COR-L47 (cell line): Measurements from ENCODE around the gene ZNF577.
"Not testable (repeated sequence)": the region's sequence is repeated elsewhere in the genome, so short reads cannot be mapped to it uniquely, and the experiment has no call there.

Experiments
- DNase-seq: peaks from one replicate; lab custom pipeline; 2025; lab: John Stamatoyannopoulos, UW

The ZNF577 gene

DNA sequence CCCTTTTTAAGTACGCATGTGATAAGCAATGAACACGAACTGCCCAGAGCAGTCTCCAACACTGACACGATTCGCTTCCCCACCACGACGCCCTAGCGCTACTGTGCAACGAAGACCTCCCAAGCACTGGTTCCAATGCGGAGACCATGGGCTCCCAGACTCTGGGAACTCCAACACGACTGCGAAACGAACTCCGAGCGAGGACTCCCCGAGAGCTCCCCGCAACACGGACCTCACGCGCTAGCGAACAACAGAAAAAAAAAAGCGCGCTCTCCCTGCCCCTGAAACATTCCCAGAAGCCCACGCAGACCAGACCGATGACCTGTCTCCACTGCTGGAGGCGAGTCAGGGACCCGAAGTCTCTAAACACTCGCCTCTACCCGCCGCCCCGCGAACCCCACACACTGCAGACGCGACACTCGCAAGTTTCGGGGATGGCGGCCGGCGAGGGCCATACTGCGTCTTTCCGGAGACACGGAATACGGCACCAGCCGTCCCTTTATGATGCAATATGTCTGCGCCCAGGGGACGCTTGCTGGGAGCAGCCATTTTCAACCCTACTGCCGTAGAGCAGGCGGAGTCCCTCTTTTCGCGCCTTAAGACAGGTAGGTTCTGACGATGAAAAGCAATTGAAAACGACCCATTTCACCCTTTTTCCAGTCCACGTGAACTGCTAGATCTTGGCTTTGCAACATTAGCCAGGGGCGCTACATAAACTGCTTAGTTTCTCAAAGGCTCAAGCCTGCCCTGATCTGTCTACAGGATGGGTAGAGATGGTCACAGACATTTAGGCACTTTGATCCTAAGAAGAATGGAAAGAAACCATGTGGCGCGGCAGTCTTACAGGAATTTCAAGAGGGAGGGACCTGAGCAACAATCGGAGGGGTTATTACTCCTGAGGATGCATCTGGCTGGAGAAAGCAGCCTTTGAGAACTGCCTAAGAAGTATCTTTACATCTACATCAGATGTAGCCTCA lies at the start of gene ZNF577:
ZNF577 (minus strand) TSS at position 430 of the 977 bp plus-strand sequence. CDS start 7,569 bp downstream, outside the sequence.
- DNase-seq: no peak

DNA sequence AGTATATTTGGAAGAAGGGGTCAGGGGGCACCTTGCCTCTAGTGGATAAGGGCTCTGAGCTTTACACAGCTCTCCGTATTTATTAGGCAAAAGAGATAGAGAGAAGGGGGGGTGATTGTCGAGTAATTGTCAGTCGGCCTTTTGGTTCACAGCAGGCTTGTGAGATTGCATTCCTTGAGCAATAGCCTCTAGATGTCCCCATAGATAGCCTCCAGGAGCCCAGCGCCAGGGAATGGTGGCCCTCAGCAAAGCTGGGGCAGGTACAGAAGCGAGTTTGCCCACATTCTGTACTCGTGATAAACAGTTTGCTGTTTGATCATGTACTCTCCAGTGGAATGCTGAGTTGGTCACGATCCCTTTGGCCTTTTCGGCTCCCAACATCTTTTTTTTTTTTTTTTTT lies 44.2 kb upstream of the ZNF577 start:
- no peak for DNase-seq

DNA sequence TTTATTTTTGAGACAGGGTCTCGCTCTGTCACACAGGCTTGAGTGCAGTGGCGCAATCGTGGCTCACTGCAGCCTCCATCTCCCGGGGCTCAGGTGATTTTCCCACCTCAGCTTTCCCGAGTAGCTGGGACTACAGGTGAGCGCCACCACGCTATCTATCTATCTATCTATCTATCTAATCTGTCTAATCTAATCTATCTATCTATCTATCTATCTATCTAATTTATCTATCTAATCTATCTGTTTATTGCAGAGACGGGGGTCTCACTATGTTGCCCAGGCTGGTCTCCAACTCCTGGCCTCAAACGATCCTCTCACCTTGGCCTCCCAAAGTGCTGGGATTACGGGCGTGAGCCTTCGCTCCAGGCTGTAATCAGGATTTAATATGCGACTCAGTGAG lies 40.1 kb upstream of the ZNF577 start:
- DNase-seq: no peak

DNA sequence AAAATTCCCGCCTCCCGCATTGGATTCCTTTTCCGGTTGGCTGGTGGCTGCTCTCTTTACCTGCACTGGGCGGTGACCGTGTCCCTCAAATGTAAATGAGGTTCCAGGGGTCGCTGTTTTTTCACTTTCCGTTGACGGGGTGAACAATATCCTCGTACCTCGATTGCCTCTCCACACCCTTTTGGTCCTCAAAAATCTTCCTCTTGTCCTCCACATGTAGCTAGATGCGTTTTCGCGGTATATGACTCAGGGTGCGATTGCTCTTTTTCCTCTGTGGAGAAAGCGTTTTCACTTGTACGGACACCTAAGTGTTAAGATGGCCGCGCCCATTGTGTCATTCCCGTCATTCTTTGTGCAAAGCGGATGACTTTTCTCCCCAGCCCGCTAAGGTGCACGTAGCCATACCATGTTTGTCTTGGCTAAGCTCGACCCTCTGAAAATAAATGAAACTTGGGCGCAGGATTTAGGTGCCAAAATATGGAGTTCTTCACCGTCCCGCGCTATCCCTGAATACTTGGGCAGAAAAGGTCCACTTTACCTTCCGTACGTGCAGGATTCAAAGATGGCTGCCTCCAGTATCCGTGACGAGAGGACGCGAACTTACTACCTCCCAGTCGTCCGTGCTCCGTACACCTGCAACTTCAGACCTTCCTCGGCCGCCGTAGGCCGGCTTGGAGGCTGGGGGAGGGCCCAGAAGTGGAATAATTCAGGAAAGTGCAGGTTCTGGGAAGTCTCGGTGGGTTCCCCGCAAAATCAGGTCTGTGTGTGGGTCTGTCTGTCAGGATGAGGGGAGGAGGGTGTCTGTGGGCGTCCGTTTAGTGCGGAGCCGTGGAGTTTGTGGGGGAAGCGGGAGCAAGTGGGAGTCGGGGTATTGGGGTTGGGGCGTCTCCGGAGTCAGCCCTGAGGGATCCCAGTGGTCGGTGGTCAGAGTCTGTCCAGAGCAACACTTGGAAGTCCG lies 39.3 kb upstream of the ZNF577 start, which contains the start of gene ZNF613:
ZNF613 (plus strand) TSS at position 689 of the 958 bp plus-strand sequence. CDS start 8,749 bp downstream, outside the sequence.
- DNase-seq: peak; percentile 86

DNA sequence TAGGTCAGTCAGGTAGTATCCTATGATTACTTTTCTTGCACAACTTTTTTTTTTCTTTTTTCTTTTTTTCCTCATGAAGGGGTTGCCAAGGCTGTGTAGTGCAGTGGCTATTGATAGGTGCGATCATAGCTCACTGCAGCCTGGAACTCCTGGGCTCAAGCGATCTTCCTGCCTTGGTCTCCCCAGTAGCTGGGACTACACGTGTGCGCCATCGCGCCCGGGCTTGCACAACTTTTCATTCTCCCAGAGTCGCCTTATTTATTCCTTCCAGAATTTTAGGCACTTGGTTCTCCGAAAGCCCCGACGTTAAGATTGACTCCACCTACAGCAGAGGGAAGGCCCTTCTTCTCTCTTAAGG lies 38.7 kb upstream of the ZNF577 start:
- no peak for DNase-seq

DNA sequence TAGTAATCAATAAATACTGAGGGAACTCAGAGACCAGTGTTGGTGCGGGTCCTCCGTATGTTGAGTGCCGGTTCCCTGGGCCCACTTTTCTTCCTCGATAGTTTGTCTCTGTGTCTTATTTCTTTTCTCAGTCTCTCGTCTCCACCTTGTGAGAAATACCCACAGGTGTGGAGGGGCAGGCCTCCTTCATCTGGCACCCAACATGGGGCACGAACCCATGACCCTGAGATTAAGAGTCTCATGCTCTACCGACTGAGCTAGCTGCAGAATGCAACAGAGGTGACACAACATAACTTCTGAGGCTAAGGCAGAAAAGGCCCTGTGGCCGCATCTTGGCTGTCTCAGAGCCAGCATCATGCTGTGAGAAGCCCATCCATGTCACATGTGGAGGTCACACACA lies 34.2 kb upstream of the ZNF577 start:
- no peak for DNase-seq

DNA sequence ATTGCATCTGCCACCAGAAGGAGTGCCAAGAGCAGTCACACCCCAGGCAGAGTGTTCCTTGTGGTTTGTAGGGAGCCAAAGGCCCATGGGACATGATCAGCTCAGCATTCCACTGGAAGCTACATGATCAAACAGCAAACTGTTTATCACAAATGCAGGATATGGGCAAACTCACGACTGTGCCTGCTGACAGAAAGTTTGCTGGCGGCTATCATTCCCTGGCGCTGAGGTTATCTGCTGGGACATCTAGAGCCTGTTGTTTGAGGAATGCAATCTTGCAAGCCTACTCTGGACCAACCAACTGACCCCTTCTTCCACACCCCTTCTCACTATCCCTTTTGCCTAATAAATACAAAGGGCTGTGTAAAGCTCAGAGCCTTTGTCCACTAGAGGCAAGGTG lies 31.9 kb upstream of the ZNF577 start:
- no peak for DNase-seq

DNA sequence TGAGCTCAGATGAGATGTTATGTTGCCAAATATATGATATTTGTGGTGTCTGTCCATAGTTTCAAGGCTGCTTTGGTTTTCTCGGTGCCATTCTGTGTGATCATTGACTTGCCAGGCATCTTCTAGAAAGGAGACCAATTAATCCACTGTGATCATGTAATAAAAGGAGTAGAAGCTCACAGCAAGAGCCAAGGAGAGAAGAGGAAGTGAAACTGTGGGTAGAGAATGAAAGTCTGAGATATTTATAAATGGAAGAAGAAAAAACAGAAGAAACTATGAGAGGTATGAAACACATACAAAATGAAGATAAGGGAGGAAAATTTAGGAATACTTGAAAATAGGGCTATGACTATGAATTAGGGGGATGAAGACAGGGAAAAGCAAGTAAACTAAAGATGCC lies 28.4 kb upstream of the ZNF577 start:
- no peak for DNase-seq

DNA sequence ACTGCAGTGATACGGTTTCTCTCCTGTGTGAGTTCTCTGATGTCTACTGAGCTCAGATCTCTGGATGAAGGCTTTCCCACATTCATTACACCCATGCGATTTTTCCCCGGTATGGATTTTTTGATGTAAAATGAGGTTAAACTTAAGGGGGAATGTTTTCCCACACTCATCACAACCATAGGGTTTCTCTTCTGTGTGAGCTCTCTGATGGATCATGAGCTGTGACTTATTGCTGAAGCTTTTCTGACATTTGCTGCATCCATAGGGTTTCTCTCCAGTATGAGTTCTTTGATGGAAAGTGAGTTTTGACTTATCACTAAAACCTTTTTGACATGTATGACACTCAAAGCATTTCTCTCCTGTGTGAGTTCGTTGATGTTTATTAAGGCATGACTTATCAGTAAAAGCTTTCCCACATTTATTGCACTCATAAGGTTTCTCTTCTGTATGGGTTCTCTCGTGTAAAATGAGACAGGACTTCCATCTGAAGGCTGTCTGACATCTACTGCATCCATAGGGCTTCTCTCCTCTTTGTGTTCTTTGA lies 27.6 kb upstream of the ZNF577 start:
- no peak for DNase-seq

DNA sequence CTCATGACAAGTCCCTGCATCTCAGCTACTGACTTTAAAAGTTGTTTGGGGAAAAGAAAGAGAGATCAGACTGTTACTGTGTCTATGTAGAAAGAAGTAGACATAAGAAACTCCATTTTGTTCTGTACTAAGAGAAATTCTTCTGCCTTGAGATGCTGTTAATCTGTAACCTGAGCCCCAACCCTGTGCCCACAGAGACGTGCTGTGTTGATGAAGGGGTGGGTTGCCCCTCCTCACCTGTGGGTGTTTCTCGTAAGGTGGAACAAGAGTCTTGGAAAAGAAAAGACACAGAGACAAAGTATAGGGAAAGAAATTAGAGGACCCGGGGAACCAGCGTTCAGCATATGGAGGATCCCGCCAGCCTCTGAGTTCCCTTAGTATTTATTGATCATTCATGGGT lies 20.2 kb upstream of the ZNF577 start:
- DNase-seq: not testable (repeated sequence)

DNA sequence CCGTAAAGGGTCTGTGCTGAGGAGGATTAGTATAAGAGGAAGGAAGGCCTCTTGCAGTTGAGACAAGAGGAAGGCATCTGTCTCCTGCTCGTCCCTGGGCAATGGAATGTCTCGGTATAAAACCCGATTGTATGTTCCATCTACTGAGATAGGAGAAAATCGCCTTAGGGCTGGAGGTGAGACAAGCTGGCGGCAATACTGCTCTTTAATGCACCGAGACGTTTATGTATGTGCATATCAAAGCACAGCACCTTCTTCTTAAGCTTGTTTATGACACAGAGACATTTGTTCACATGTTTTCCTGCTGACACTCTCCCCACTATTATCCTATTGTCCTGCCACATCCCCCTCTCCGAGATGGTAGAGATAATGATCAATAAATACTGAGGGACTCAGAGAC lies 18.4 kb upstream of the ZNF577 start:
- not testable (repeated sequence) for DNase-seq

DNA sequence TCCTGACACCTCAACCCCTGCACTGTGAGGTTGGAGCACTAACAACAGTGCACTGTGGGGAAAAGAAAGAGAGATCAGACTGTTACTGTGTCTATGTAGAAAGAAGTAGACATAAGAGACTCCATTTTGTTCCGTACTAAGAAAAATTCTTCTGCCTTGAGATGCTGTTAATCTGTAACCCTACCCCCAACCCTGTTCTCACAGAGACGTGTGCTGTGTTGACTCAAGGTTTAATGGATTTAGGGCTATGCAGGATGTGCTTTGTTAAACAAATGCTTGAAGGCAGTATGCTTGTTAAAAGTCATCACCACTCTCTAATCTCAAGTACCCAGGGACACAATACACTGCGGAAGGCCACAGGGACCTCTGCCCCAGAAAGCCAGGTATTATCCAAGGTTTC lies 17.9 kb upstream of the ZNF577 start:
- not testable (repeated sequence) for DNase-seq

DNA sequence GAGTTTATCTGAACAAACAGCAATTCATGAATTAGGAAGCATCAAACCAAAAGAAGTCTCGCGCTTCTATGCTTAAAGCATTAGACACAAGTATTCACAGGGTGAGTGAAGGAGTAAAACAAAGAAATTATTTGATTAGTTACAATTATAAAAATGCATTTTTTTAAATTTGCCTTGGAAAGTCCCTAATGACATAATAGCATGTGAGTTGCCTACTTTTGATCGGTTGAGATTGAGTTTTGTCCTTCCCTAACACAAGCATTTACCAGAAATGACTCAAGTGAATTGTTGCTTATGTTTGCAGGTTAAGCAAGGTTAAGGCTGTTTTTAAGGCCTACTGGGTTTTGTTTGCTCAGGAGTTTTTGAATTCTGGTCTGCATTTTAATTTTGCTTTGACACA lies 17.5 kb upstream of the ZNF577 start:
- no peak for DNase-seq

DNA sequence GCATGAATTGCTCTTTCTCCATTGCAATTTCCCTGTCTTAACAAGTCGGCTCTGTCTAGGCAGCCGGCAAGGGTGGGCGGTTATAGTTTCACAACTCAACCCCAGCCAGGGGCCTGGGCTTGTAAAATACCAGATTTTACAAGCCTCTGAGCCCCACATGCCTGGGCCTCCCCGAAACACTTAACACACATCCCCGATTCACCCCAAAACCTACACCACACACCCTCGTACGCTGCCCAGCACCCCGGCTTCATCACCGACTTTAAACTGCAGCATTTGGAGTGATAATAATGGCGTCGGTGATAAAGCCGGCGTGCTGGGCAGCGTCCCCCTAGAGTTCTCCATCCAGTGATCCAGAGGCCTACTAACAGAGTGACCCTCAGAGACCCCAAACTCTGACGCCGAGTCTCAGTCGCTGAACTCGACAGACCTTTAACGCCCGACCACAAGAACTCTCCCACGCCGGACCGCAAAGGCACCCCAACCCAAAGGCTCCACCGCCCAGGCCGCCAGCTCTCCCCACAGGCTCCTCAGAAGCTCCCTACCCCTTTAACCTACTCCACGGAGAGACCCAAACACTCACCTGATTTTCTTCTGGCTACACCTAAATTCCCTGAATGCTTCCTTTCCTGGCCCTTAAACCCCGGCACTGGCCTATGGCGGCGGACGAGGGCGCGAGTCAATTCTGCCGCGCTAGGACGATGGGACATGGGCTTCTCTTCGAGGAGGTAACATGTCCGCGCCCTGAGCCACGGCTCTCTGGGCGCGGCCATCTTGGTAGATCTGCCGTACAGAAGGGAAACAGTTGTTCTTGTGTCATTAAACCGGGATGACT lies 16.8 kb upstream of the ZNF577 start, which contains the start of gene ZNF649:
ZNF649 (minus strand) TSS at position 687 of the 835 bp plus-strand sequence. CDS start 4,910 bp downstream, outside the sequence.
- DNase-seq: peak; percentile 76

DNA sequence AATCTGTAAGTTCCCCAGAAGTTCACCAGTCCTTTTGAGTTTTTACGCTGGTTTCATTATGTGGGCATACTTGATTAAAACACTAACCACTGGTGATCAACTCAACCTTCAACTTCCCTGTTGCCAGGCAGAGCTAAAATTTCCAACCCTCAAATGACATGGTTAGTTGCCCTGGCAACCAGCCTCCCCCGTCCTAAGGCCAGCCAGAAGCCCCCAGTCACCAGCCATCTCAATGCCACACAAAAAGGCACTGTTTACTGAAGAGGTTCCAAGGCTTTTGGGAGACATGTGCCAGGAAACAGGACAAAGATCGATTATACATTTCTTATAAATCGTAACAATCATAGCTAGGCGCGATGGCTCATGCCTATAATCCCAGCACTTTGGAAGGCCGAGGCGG lies 15.4 kb upstream of the ZNF577 start:
- DNase-seq: no peak

DNA sequence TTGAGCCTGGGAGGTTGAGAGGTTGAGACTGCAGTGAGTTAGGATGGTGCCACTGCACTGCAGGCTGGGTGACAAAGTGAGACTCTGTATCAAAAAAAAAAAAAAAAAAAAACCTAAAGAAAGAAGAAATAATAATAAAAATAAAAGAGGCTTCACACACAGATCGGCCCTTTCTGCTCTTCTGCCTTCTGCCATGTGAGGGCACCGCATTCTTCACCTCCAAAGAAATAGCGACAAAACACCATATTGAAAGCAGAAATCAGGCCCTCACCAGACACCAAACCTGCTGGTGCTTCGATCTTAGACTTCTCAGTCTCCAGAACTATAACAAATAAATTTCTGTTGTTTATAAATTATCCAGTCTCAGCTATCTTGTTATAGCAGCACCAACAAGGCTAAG lies 14.1 kb upstream of the ZNF577 start:
- DNase-seq: no peak

DNA sequence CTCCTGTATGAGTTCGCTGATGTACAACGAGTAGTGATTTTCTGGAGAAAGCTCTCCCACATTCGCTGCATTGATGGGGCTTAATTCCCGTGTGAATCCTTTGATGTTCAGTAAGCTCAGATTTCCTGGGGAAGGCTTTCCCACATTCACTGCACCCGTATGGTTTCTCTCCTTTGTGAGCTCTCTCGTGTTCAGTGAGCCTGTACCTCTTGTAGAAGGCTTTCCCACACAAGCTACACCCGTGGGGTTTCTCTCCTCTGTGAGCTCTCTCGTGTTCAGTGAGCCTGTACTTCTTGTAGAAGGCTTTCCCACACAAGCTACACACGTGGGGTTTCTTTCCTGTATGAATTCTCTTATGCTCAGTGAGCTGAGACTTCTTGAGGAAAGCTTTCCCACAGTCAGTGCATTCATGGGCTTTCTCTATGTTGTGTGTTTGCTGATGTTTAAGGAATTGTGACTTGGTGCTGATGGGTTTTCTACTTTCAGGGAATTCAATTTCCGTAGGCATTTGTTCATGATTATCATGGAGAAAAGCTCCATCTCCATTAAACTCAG lies 3.5 kb upstream of the ZNF577 start:
- DNase-seq: no peak

DNA sequence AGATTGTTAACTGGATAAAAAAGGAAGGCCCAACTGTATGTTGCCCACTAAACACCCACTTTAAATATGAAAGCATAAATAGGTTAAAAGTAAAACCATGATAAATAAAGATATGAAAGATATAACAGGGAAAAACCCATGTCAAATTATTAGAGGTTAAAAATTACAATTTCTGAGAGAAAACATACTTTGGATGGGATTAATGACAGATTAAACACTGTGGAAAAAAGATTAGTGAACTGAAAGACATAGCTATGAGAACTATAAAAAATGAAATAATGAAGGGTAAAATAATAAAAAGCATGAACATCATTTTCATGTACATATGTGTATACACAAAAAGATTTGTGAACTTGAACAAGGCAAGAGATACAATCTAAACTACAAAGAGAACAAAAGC lies 2.2 kb upstream of the ZNF577 start:
- no peak for DNase-seq

DNA sequence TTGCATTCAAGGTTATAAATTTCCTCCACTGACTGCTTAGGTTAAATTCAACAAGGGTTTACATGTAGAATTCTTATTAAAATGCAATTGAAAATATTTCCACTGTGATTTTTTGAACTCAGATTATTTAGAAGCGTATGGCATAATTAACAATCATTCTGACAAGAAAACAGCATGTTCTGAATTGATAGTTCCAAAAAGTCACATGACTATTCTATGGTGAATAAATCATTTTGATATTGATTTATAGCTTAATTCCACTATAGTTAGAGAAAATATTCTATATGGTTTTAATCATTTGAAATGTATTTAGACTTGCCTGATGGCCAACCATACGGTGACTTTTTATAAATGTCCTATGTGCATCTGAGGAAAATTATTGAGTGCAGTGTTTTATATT lies 3.0 kb downstream of the ZNF577 start:
- no peak for DNase-seq

DNA sequence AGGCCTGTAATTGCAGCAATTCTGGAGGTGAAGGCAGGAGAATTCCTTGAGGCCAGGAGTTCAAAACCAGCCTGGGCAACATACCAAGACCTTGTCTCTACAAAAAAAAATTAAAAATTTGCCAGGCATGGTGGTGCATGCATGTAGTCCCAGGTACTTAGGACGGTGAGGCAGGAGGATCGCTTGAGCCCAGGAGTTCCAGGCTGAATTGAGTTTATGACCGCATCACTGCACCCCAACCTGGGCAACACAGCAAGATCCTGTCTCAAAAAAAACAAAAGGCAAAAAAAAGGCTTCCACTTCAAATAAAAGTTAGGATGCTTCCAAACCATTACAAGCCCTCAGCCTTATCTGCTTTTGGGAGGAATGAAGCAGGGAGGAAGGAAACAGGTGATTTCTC lies 5.2 kb downstream of the ZNF577 start:
- no peak for DNase-seq

DNA sequence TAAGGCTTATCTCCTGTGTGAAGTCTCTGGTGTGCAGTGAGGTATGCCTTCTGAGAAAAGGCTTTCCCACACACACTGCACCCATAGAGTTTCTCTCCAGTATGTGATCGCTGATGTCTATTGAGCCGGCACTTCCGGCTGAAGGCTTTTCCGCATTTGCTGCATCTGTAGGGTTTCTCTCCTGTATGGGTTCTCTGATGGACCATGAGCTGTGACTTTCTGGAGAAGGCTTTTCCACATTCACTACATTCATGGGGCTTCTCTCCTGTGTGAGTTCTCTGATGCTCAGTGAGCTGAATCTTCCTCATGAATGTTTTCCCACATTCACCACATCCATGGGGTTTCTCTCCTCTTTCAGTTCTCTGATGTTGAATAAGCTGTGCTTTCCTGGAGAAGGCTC lies 14.7 kb downstream of the ZNF577 start:
- no peak for DNase-seq
